ENCODE measurements around the gene MGMT.

DNA sequence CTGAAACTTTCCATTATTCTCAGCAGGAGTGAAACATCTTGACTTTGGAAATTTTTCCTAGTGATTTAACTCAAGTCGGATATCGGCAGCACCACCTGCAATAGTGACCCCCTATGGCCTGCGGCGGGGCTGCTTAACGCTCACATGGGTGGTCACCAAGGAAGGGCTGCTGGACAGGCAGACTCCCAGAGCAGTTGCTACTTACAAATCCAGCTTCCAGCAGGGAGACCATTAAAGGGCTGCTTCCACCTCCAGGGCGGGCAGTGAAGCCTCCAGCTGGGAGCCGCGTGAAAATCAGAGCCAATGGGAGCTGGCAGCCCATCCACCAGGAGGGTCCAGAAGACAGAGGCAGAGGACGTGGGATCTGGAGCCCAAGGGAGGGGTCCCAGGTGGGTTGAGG, 122.5 kb downstream of the MGMT start:
- TF ChIP-seq, protein P1, sequence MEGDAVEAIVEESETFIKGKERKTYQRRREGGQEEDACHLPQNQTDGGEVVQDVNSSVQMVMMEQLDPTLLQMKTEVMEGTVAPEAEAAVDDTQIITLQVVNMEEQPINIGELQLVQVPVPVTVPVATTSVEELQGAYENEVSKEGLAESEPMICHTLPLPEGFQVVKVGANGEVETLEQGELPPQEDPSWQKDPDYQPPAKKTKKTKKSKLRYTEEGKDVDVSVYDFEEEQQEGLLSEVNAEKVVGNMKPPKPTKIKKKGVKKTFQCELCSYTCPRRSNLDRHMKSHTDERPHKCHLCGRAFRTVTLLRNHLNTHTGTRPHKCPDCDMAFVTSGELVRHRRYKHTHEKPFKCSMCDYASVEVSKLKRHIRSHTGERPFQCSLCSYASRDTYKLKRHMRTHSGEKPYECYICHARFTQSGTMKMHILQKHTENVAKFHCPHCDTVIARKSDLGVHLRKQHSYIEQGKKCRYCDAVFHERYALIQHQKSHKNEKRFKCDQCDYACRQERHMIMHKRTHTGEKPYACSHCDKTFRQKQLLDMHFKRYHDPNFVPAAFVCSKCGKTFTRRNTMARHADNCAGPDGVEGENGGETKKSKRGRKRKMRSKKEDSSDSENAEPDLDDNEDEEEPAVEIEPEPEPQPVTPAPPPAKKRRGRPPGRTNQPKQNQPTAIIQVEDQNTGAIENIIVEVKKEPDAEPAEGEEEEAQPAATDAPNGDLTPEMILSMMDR (IDR thresholded peaks at IDR 0.05), result no peak
- TF ChIP-seq ZFX (IDR thresholded peaks at IDR 0.05; ENCODE audit: borderline replicate concordance), result no peak

All from 22Rv1 (cell line).